ENCODE measurements around the gene KDM4B.

The KDM4B gene

DNA sequence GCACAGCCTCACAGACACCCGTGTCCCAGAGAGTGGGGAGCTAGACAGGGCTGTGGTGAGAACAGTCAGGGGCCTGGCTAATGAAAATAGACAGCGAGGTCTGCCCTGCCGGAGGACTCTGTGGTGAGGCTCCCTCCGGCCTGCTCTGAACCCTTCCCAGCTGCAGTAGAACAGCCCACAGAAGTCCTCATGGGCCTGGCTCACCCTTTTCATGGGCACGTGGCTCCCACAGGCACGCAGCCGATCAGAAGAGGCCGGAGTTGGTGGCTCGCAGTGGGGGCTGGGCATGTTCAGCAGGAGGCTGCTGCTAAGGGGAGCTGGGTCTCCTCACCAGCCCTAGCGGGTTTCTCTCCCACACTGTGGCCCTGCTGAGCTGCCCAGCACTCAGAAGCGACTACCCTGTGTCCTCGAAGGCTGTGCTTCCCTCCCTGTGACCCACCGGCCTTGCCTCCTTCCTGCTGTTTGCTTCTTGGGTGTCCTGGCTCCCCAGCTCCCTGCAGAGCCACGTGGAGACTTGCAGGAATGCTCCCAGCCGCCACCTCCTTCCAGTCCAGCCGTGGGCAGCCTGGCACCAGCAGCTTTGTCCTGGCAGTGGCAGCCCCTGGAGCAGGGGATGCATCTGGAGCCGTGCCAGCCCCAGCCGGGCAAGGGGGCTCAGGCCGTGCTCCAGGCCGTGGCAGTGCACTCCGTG is 138.7 kb downstream of the KDM4B start:
- DNase-seq (ENCODE audit: low spot score), result no peak

DNA sequence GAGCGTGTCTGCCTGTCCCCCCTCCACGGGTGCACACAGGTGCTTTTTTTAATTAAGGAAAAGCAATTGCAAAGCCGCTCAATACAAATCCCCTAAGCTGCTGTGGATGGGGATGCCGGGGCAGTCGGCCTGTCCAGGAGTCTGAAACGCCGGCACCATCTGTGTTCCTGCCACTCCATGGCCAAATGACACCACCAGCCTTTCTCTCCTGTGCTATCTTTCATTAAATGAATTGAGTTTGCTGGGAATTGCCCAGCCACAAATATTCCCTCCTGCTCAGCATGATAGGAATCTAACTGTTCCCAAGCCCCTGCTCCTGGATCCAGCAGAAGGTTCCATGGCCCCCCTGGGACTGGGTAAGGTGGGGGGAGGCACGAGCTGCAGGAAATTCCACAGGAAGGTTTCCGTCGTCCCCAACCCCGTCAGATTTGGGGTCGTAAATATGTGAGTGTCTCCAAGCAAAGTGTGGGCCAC is 139.2 kb downstream of the KDM4B start:
- DNase-seq (ENCODE audit: low spot score), result no peak

- no peak for DNase-seq (ENCODE audit: low spot score)
Observed at GRCh38 chr19:5108866-5109265, 140.0 kb downstream of the KDM4B start.

DNA sequence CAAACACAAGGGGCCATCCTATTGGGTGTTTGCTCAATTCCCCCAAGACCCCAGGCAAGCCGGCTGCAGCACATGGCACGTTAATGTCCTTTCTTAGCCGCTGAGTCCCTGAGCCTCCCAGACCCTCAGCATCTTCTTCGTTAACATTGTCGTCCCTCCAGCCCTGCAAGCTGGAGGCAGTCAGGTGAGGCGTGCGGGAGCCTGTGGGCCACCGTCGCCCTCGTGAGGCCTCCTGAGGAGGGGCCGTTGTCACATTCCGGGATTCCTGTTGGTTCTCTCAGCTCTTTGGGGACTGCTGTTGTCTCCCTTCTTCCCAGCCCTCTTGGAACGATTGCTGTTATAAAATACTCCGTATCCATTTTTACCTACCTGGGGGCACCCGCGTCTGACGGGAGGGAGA is 140.6 kb downstream of the KDM4B start:
- no peak for DNase-seq (ENCODE audit: low spot score)

DNA sequence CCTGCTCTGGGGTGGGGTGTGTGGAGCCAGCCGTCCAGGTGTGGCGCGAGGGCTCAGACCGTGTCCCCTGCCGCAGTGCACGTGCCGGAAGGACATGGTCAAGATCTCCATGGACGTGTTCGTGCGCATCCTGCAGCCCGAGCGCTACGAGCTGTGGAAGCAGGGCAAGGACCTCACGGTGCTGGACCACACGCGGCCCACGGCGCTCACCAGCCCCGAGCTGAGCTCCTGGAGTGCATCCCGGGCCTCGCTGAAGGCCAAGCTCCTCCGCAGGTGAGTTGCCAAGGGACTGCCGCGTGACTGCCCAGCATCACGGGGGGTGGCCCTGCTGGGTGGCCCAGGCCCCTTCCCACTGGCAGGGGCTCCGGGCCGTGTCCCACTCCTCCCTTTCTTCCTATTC is 141.6 kb downstream of the KDM4B start:
- DNase-seq (ENCODE audit: low spot score), result no peak

- DNase-seq (ENCODE audit: low spot score), result no peak
Observed at GRCh38 chr19:5111051-5111450, 142.1 kb downstream of the KDM4B start.

DNA sequence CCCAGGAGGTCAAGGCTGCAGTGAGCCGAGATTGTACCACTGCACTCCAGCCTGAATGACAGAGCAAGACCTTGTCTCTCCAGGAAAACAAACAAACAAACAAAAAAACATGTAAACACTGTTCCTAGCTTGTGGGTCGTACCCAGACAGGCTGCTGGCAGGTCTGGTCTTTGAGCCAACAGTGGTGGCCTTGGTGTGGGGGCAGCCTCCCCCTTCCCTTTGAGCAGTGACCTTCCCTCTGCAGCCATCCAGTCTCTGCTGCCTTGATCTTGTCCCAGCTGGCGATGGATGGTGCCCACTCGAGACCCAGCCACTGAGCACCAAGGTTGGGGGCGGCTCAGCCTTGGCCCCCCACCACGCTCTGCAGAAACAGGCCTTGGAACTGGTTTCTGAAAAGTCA is 143.3 kb downstream of the KDM4B start:
- DNase-seq (ENCODE audit: low spot score), result no peak

GRCh38 chr19:5112681-5113575 is 144.0 kb downstream of the KDM4B start:
- DNase-seq (ENCODE audit: low spot score), result no peak

GRCh38 chr19:5113633-5114586 is 145.0 kb downstream of the KDM4B start:
- no peak for DNase-seq (ENCODE audit: low spot score)

- no peak for DNase-seq (ENCODE audit: low spot score)
Observed at GRCh38 chr19:5114727-5115126, 145.8 kb downstream of the KDM4B start.

DNA sequence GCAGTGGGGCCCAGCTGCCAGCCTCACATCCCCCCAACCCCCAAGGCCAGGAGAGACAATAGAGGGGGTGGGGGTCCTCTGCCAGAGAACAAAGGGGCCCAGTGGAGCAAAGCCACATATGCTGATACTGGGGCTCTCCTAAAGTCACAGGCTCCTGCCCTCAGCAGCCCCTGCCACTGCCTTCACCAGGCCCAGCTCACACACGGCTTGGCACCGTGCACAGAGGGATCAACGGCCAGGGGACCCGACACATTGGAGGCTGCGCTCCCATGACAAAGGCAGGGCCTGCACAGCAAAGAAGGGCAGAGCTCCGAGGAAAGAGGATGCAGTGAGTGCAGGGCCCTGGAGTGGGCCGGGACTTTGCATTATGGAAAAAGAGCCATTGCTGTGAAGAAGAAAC is 146.4 kb downstream of the KDM4B start:
- no peak for DNase-seq (ENCODE audit: low spot score)

GRCh38 chr19:5115771-5116202 is 146.9 kb downstream of the KDM4B start:
- DNase-seq (ENCODE audit: low spot score), result no peak

DNA sequence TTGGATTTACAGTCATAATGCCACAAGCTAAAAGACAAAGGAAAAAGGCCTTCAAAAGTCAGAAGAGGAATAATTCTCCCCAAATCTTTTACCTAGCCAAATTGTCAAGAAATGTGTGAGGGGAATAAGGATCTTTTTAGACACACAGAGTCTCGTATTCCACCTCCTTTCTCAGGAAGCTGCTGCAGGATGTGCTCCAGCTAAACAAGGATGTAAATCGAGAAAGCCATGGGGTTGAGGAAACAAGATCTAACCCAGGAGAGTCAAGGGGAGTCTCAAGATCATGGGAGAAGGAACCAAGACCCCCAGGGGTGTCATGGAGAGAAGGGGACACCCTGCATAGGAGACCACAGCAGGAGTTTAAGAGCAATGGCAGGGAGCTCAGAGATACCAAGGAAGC is 147.4 kb downstream of the KDM4B start:
- DNase-seq (ENCODE audit: low spot score), result no peak

DNA sequence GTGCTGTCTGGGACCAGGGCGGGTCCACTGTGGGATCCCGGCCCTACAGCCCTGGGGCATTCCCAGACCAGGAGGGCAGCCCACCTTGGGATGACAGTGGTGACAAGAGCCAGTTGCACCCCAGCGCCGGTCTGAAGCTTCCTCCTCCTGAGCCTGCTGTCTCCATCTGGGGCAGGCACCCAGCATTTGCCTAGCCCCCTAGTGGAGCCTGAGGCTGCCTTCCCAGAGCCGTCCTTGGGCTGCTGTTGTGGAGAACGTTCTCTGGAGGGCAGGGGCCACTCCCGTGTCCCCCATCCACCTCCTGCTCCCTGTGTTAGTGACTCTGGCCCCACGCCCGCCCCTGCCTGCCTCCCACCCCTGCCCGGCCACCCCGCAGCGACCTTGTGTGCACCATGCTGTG is 148.5 kb downstream of the KDM4B start:
- no peak for DNase-seq (ENCODE audit: low spot score)

GRCh38 chr19:5118026-5118425 is 149.1 kb downstream of the KDM4B start:
- DNase-seq (ENCODE audit: low spot score), result no peak

DNA sequence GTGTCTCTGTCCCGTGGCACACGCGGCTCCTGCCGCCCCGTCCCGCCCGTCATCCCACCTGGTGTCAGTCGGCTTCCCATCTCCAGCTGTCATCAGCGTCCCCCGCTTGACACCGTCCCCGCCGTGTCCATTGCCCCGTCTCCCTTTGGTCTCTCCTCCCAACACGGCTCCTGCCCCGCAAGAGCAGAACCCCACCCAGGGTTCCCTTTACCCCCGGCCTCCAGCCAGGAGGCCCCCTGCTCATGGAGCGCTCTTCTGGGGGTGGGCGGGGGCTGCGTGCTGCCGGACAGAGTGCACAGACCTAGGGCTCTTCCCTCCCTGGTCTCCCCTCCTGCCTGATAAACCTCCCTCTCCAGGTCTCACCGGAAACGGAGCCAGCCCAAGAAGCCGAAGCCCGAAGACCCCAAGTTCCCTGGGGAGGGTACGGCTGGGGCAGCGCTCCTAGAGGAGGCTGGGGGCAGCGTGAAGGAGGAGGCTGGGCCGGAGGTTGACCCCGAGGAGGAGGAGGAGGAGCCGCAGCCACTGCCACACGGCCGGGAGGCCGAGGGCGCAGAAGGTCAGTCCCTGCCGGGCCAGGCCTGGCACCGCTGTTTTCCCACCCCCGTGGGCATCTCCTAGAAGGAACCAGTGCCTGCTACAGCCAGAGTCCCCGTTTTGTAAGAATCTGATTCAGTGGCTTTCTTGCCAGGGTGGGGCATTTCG is 150.5 kb downstream of the KDM4B start:
- no peak for DNase-seq (ENCODE audit: low spot score)

GRCh38 chr19:5120321-5120720 is 151.4 kb downstream of the KDM4B start:
- no peak for DNase-seq (ENCODE audit: low spot score)

- DNase-seq (ENCODE audit: low spot score), result no peak
Observed at GRCh38 chr19:5120833-5121232, 151.9 kb downstream of the KDM4B start.

DNA sequence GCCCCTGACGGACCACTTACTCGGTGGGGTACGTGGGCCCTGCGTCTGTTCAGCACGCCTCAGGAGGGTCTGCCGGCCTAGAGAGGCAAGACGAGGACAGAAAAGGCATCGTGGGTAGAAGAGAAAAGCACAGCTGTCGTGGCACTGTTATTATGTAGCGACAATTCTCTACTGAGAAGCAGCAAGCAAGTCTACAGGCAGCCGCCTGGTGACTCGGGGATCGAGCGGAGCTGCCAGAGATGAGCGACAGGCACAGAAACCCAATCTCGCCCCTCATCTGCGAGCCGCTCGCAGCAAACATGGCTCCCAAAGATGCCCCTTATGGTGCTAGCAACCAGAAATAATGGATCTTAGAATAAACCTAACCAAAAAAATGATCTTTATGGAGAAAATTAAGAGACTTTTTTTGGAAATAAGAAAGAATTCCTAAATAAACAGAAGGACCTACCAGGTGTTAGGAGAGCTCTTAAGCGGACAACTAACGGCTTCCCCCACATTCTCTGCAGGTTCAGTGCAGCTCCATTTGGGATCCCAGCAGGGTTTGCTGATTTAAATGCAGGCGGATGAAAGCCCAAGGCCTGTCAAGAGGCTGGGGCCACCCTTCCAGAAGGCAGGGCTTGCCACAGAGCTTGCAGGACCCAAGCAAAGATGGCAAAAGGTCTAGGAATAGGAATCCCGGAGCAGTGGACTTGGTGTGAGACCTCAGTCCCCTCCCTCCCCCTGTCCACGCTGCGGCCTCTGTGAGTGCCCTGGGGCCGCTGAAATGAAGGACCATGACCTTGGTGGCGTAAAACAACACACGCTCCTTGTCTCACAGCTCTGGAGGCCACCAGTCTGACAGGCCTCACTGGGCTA is 152.6 kb downstream of the KDM4B start:
- no peak for DNase-seq (ENCODE audit: low spot score)

- DNase-seq (ENCODE audit: low spot score), result no peak
Observed at GRCh38 chr19:5122121-5122400, 153.1 kb downstream of the KDM4B start.

Measured in SW480 (cell line).